Measurements from ENCODE around the gene ZNF670. TPM values are rescaled to one million over a fixed set of nuclear protein-coding genes. Genes with fewer than 3 reads are reported as not detected.
A peak's percentile ranks its signal among the peaks of the same experiment; 100 is the strongest.

The ZNF670 gene
- total and polyA plus RNA-seq, 2 donors (not counting 1 experiment from before 2014, with no cell fraction given), result 0.86 to 4.6 TPM

- H3K9me3 ChIP-seq (ENCODE audit: control extremely low read depth in 1 of 3, control insufficient read depth in 2 of 3, insufficient read depth in 1 of 3, low read length in 2 of 3), result peaks cover 0 to 2% (median 0%) of the 10 kb centered on the region in 3 donors
- ATAC-seq (ENCODE audit: low read depth) (no peak), DNase-seq (no peak)
- CTCF ChIA-PET, result interaction anchor here (0.7 kb wide), 1 partner anchor 170 kb away, joined by 3 read pairs; no protein-coding TSS in a partner anchor
- H3K9me3 Mint-ChIP-seq (ENCODE audit: insufficient read depth), result no peaks in the 10 kb centered on the region
- no peaks in the 10 kb centered on the region for H3K36me3 ChIP-seq (replicated peaks in 1 of 2; ENCODE audit: control extremely low read depth in 1 of 2, control insufficient read depth in 1 of 2, extremely low read depth in 1 of 2, insufficient read depth in 2 of 2, low read length in 1 of 2)
- H3K4me1 Mint-ChIP-seq, result peaks cover 25% of the 10 kb centered on the region
- H3K27ac Mint-ChIP-seq, result peak overlapping the region; percentile 79
- H2AFZ ChIP-seq (ENCODE audit: insufficient read depth, low read depth, low read length, poor library complexity, severe bottlenecking), result peak overlapping the region; percentile 90
- peak overlapping the region; percentile 91 for H3K9ac ChIP-seq (ENCODE audit: low read length)
- H4K20me1 ChIP-seq (ENCODE audit: control insufficient read depth, insufficient read depth, low read length, poor library complexity, severe bottlenecking), result no peaks in the 10 kb centered on the region
- TF ChIP-seq CTCF (IDR thresholded peaks at IDR 0.05) (no peak), EZH2 (IDR thresholded peaks at IDR 0.05; ENCODE audit: borderline replicate concordance, insufficient read depth, low read depth, low read length, poor library complexity, severe bottlenecking) (no peak)
- peak overlapping the region; percentile 93 for H3K4me3 Mint-ChIP-seq
- POLR2A ChIA-PET, result interaction anchor here (1.1 to 1.4 kb wide), 2 partner anchors 127 to 146 kb away, joined by 3 to 5 read pairs; partner anchors contain the start of gene AHCTF1
- H3K27me3 Mint-ChIP-seq, result peaks cover 3% of the 10 kb centered on the region
- WGBS (ENCODE audit: insufficient coverage), result 4% methylated on average over 5 of the region's 8 CpGs
- peaks cover 27% of the 10 kb centered on the region for H3K79me2 ChIP-seq (ENCODE audit: control insufficient read depth, insufficient read depth, low read length)
- peak overlapping the region; percentile 60 to 99 (median 93) for H3K4me3 ChIP-seq (ENCODE audit: control extremely low read depth in 1 of 5, extremely low read depth in 1 of 5, insufficient read depth in 1 of 5, low read depth in 2 of 5, low read length in 4 of 5)
- H3K27ac ChIP-seq (ENCODE audit: low read length in 2 of 2), result peak overlapping the region; percentile 61 to 80
- H3K4me2 ChIP-seq (replicated peaks; ENCODE audit: low read depth, low read length, poor library complexity, severe bottlenecking), result peak overlapping the region; percentile 94
- no peaks in the 10 kb centered on the region for H3K27me3 ChIP-seq (replicated peaks in 1 of 4; ENCODE audit: control extremely low read depth in 1 of 4, control insufficient read depth in 3 of 4, insufficient read depth in 4 of 4, low read length in 3 of 4)
- peaks cover 11 to 20% of the 10 kb centered on the region in 2 donors for H3K4me1 ChIP-seq (ENCODE audit: control insufficient read depth in 2 of 2, insufficient read depth in 2 of 2, low read length in 2 of 2)
- intact Hi-C loops (cut with micrococcal nuclease), result loop anchor here (1.0 to 2.0 kb wide), 3 partner anchors 26 to 147 kb away; partner anchors contain the start of genes AHCTF1 and ZNF669
Measured at GRCh38 chr1:247077876-247078257, 744 bp downstream of the ZNF670 start.

- no peak overlapping the region for H3K9ac ChIP-seq (ENCODE audit: low read length)
- peak; percentile 17 for DNase-seq
- H3K79me2 ChIP-seq (ENCODE audit: control insufficient read depth, insufficient read depth, low read length), result peaks cover 27% of the 10 kb centered on the region
Measured at GRCh38 chr1:247077213-247077612, 1.4 kb downstream of the ZNF670 start.

More at GRCh38 chr1:247077213-247077612, 1.4 kb downstream of the ZNF670 start:
- H3K4me1 Mint-ChIP-seq, result peaks cover 25% of the 10 kb centered on the region
- peaks cover 11 to 20% of the 10 kb centered on the region in 2 donors for H3K4me1 ChIP-seq (ENCODE audit: control insufficient read depth in 2 of 2, insufficient read depth in 2 of 2, low read length in 2 of 2)
- intact Hi-C loops (cut with micrococcal nuclease), result no loop called here
- ChIA-PET POLR2A (no interaction called here), CTCF (no interaction called here)
- H4K20me1 ChIP-seq (ENCODE audit: control insufficient read depth, insufficient read depth, low read length, poor library complexity, severe bottlenecking), result no peaks in the 10 kb centered on the region
- H3K27ac Mint-ChIP-seq, result no peak overlapping the region
- no peaks in the 10 kb centered on the region for H3K9me3 Mint-ChIP-seq (ENCODE audit: insufficient read depth)
- WGBS (ENCODE audit: insufficient coverage), result no CpG with 5 or more reads among the region's 3 CpGs
- peak overlapping the region; percentile 94 for H3K4me2 ChIP-seq (replicated peaks; ENCODE audit: low read depth, low read length, poor library complexity, severe bottlenecking)
- no peaks in the 10 kb centered on the region for H3K36me3 ChIP-seq (replicated peaks in 1 of 2; ENCODE audit: control extremely low read depth in 1 of 2, control insufficient read depth in 1 of 2, extremely low read depth in 1 of 2, insufficient read depth in 2 of 2, low read length in 1 of 2)
- H3K4me3 ChIP-seq (ENCODE audit: control extremely low read depth in 1 of 5, extremely low read depth in 1 of 5, insufficient read depth in 1 of 5, low read depth in 2 of 5, low read length in 4 of 5), result no peak overlapping the region
- peak overlapping the region; percentile 93 for H3K4me3 Mint-ChIP-seq
- no peak overlapping the region for H3K27ac ChIP-seq (ENCODE audit: low read length in 2 of 2)
- no peaks in the 10 kb centered on the region for H3K27me3 Mint-ChIP-seq
- ATAC-seq (ENCODE audit: low read depth), result no peak
- H3K27me3 ChIP-seq (replicated peaks in 1 of 4; ENCODE audit: control extremely low read depth in 1 of 4, control insufficient read depth in 3 of 4, insufficient read depth in 4 of 4, low read length in 3 of 4), result no peaks in the 10 kb centered on the region
- H2AFZ ChIP-seq (ENCODE audit: insufficient read depth, low read depth, low read length, poor library complexity, severe bottlenecking), result peak overlapping the region; percentile 90
- peaks cover 0 to 2% (median 2%) of the 10 kb centered on the region in 3 donors for H3K9me3 ChIP-seq (ENCODE audit: control extremely low read depth in 1 of 3, control insufficient read depth in 2 of 3, insufficient read depth in 1 of 3, low read length in 2 of 3)
- peak; percentile 23 for TF ChIP-seq CTCF (IDR thresholded peaks at IDR 0.05)
- no peak for TF ChIP-seq EZH2 (IDR thresholded peaks at IDR 0.05; ENCODE audit: borderline replicate concordance, insufficient read depth, low read depth, low read length, poor library complexity, severe bottlenecking)
